ENCODE measurements around the gene RAB3IL1.

The RAB3IL1 gene

DNA sequence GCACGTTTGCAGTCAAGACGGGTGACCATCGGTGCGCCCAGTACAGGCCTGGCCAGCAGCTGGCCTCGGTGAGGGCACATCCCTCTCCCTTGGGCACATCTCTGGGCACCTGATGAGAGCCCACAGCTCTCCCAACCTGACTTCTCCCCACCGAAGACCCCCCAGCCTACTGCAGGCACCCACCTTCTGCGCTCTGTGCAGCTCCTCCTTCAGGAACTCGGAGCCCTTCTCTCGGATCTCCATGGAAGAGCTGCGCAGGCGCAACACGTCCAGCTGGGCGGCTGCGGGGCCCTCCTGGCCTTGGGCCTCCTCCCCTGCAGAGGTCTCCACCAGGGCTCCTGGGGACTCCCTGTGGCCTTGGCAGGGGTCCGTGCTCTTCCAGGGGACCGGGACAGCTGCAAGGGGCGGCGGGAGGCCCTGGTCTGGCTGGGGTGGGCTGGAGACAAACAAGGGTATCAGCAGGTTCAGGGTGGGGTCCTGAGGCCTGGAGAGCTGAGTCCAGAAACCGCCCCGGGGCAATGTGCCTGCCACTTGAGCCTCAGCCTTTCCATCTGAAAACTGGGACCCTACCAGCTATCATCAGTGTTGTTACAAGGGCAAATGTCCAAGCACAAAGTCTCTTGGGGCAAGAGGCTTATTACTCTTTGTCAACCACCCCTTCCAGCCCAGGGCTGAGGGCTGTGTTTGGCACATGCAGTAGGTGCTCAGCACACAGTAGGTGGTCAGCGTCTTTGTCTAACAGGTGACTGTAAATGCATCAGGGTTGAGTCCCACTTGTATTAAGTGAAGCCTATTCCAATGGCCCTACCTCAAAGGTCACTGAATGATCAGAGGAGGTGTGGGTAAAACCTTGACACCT is 9.3 kb downstream of the RAB3IL1 start:
- ChIA-PET CTCF (interaction anchor here (0.6 to 3.9 kb wide), 4 partner anchors 9 to 174 kb away, joined by 3 to 59 read pairs (median 4); no protein-coding TSS in a partner anchor), POLR2A (interaction anchor here (0.6 kb wide), 2 partner anchors 63 to 236 kb away, joined by 4 read pairs; no protein-coding TSS in a partner anchor)
- Histone ChIP-seq H3K4me1 (ENCODE audit: control insufficient read depth, insufficient read depth, low read length) (no peaks in the 10 kb centered on the region), H3K36me3 (ENCODE audit: control insufficient read depth in 2 of 2, insufficient read depth in 1 of 2, low read length in 2 of 2) (peaks cover 0 to 6% of the 10 kb centered on the region in 2 experiments; a peak in 1 of 3 replicates), H3K9me3 (ENCODE audit: control insufficient read depth, insufficient read depth, low read depth, low read length) (no peaks in the 10 kb centered on the region), H3K4me3 (ENCODE audit: low read depth, low read length) (no peak overlapping the region), H3K27ac (ENCODE audit: extremely low read depth, low read depth, low read length) (no peak overlapping the region)
- no peak for TF ChIP-seq SCRT1 (tag by site-specific recombination; IDR thresholded peaks at IDR 0.05; ENCODE audit: borderline replicate concordance)
- 0 out of 2 replicates have a peak, but pooled peaks have one; percentile 9 for TF ChIP-seq GLIS1 (tag by site-specific recombination; IDR thresholded peaks at IDR 0.05)

DNA sequence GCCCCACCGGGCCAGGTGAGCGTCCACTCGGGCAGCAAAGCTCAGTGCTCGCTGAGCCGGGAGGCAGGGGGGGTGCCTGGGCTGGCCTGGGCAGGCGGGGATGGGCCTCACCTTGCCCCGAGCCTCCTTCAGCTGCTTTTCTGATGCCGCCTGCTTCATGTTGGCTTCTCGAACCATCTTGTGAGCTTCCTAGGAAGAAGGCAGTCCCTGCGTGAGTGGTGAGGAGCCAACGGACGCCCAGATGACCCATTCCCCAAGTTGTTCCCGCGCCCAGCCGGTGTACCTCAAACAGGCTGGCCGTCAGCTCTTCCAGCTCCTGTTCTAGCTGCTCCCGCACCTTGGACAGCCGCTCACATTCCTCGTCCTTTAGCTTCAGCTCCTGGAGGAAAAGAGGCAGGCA is 10.1 kb downstream of the RAB3IL1 start:
- Histone ChIP-seq H3K27ac (ENCODE audit: extremely low read depth, low read depth, low read length) (no peak overlapping the region), H3K4me1 (ENCODE audit: control insufficient read depth, insufficient read depth, low read length) (no peaks in the 10 kb centered on the region), H3K9me3 (ENCODE audit: control insufficient read depth, insufficient read depth, low read depth, low read length) (no peaks in the 10 kb centered on the region), H3K4me3 (ENCODE audit: low read depth, low read length) (no peak overlapping the region), H3K36me3 (ENCODE audit: control insufficient read depth in 2 of 2, insufficient read depth in 1 of 2, low read length in 2 of 2) (peaks cover 0 to 6% of the 10 kb centered on the region in 2 experiments; a peak in 1 of 3 replicates)
- POLR2A ChIA-PET = interaction anchor here (0.6 kb wide), 1 partner anchor 237 kb away, joined by 4 read pairs; no protein-coding TSS in a partner anchor
- TF ChIP-seq, protein P1, sequence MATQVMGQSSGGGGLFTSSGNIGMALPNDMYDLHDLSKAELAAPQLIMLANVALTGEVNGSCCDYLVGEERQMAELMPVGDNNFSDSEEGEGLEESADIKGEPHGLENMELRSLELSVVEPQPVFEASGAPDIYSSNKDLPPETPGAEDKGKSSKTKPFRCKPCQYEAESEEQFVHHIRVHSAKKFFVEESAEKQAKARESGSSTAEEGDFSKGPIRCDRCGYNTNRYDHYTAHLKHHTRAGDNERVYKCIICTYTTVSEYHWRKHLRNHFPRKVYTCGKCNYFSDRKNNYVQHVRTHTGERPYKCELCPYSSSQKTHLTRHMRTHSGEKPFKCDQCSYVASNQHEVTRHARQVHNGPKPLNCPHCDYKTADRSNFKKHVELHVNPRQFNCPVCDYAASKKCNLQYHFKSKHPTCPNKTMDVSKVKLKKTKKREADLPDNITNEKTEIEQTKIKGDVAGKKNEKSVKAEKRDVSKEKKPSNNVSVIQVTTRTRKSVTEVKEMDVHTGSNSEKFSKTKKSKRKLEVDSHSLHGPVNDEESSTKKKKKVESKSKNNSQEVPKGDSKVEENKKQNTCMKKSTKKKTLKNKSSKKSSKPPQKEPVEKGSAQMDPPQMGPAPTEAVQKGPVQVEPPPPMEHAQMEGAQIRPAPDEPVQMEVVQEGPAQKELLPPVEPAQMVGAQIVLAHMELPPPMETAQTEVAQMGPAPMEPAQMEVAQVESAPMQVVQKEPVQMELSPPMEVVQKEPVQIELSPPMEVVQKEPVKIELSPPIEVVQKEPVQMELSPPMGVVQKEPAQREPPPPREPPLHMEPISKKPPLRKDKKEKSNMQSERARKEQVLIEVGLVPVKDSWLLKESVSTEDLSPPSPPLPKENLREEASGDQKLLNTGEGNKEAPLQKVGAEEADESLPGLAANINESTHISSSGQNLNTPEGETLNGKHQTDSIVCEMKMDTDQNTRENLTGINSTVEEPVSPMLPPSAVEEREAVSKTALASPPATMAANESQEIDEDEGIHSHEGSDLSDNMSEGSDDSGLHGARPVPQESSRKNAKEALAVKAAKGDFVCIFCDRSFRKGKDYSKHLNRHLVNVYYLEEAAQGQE (tag by site-specific recombination; IDR thresholded peaks at IDR 0.05) = peak; percentile 60
- no peak for TF ChIP-seq ZNF645 (tag by site-specific recombination; IDR thresholded peaks at IDR 0.05)
- CTCF ChIA-PET = interaction anchor here (1.1 to 3.9 kb wide), 4 partner anchors 7 to 175 kb away, joined by 3 to 59 read pairs (median 4); no protein-coding TSS in a partner anchor

- ChIA-PET CTCF (interaction anchor here (1.3 kb wide), 1 partner anchor 8 kb away, joined by 4 read pairs; no protein-coding TSS in a partner anchor), POLR2A (no interaction called here)
- Histone ChIP-seq H3K4me1 (ENCODE audit: control insufficient read depth, insufficient read depth, low read length) (no peaks in the 10 kb centered on the region), H3K4me3 (ENCODE audit: low read depth, low read length) (no peak overlapping the region), H3K9me3 (ENCODE audit: control insufficient read depth, insufficient read depth, low read depth, low read length) (no peaks in the 10 kb centered on the region), H3K36me3 (ENCODE audit: control insufficient read depth in 2 of 2, insufficient read depth in 1 of 2, low read length in 2 of 2) (peaks cover 0 to 6% of the 10 kb centered on the region in 2 experiments; a peak in 1 of 3 replicates), H3K27ac (ENCODE audit: extremely low read depth, low read depth, low read length) (no peak overlapping the region)
- TF ChIP-seq, protein P2, sequence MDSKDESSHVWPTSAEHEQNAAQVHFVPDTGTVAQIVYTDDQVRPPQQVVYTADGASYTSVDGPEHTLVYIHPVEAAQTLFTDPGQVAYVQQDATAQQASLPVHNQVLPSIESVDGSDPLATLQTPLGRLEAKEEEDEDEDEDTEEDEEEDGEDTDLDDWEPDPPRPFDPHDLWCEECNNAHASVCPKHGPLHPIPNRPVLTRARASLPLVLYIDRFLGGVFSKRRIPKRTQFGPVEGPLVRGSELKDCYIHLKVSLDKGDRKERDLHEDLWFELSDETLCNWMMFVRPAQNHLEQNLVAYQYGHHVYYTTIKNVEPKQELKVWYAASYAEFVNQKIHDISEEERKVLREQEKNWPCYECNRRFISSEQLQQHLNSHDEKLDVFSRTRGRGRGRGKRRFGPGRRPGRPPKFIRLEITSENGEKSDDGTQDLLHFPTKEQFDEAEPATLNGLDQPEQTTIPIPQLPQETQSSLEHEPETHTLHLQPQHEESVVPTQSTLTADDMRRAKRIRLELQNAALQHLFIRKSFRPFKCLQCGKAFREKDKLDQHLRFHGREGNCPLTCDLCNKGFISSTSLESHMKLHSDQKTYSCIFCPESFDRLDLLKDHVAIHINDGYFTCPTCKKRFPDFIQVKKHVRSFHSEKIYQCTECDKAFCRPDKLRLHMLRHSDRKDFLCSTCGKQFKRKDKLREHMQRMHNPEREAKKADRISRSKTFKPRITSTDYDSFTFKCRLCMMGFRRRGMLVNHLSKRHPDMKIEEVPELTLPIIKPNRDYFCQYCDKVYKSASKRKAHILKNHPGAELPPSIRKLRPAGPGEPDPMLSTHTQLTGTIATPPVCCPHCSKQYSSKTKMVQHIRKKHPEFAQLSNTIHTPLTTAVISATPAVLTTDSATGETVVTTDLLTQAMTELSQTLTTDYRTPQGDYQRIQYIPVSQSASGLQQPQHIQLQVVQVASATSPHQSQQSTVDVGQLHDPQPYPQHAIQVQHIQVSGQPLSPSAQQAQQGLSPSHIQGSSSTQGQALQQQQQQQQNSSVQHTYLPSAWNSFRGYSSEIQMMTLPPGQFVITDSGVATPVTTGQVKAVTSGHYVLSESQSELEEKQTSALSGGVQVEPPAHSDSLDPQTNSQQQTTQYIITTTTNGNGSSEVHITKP (tag by site-specific recombination; IDR thresholded peaks at IDR 0.05) = peak; percentile 60
- no peak for TF ChIP-seq ZXDB (tag by site-specific recombination; IDR thresholded peaks at IDR 0.05)
These were observed 10.8 kb downstream of the RAB3IL1 start for GRCh38 chr11:61906522-61906909.
